CD4-positive, alpha-beta T cell treated with Interleukin-17A for 1 hour (primary cell): ENCODE results near the gene AUTS2.

ENCODE experiments used
- DNase-seq: peaks from one replicate; pipeline ENCODE4 v3.0.0-alpha.2; 2020

The AUTS2 gene

GRCh38 chr7:69799990-69800389 is 201.7 kb downstream of the AUTS2 start:
- no peak for DNase-seq

GRCh38 chr7:69800495-69800894 is 202.2 kb downstream of the AUTS2 start:
- DNase-seq, result no peak

- DNase-seq, result no peak
These were observed 203.7 kb downstream of the AUTS2 start for GRCh38 chr7:69801729-69802682.

GRCh38 chr7:69803699-69804516 is 205.6 kb downstream of the AUTS2 start:
- DNase-seq, result no peak

GRCh38 chr7:69804962-69805361 is 206.7 kb downstream of the AUTS2 start:
- no peak for DNase-seq

- DNase-seq, result no peak
These were observed 210.1 kb downstream of the AUTS2 start for GRCh38 chr7:69808391-69808790.

GRCh38 chr7:69811476-69812308 is 213.4 kb downstream of the AUTS2 start:
- DNase-seq, result no peak

- no peak for DNase-seq
These were observed 214.5 kb downstream of the AUTS2 start for GRCh38 chr7:69812756-69813155.

- DNase-seq, result no peak
These were observed 215.5 kb downstream of the AUTS2 start for GRCh38 chr7:69813637-69814240.

- DNase-seq, result no peak
These were observed 216.2 kb downstream of the AUTS2 start for GRCh38 chr7:69814421-69814962.

GRCh38 chr7:69816501-69816900 is 218.2 kb downstream of the AUTS2 start:
- DNase-seq, result no peak

- no peak for DNase-seq
These were observed 218.8 kb downstream of the AUTS2 start for GRCh38 chr7:69817121-69817520.

GRCh38 chr7:69817841-69818635 is 219.8 kb downstream of the AUTS2 start:
- no peak for DNase-seq

- no peak for DNase-seq
These were observed 220.5 kb downstream of the AUTS2 start for GRCh38 chr7:69818636-69819332.

- DNase-seq, result no peak
These were observed 221.0 kb downstream of the AUTS2 start for GRCh38 chr7:69819333-69819705.

GRCh38 chr7:69820479-69821192 is 222.4 kb downstream of the AUTS2 start:
- DNase-seq, result no peak

GRCh38 chr7:69822386-69822785 is 224.1 kb downstream of the AUTS2 start:
- no peak for DNase-seq

- DNase-seq, result no peak
These were observed 225.0 kb downstream of the AUTS2 start for GRCh38 chr7:69823151-69823744.

GRCh38 chr7:69825113-69825972 is 227.1 kb downstream of the AUTS2 start:
- no peak for DNase-seq
